Large intestine (tissue), 3 donors: ENCODE data around the gene KIF17. TPM values are rescaled to one million over a fixed set of nuclear protein-coding genes. Genes with fewer than 3 reads are reported as not detected.

Source experiments
- DNase-seq, 2 donors: peaks; one replicate each; pipeline versions ENCODE4 v3.0.0 to v3.0.0-alpha.2; 2013
- H3K27ac ChIP-seq: one replicate; pipeline ENCODE4 v1.5.1; 2013; ENCODE audit warnings: low read length
- H3K27me3 ChIP-seq: 2 replicates; pipeline ENCODE4 v1.6.1; 2013; ENCODE audit warnings: low read length; ENCODE audit not compliant: control insufficient read depth, insufficient read depth
- H3K36me3 ChIP-seq: 2 replicates; pipeline ENCODE4 v1.6.1; 2013; ENCODE audit warnings: low read length; ENCODE audit not compliant: control insufficient read depth, insufficient read depth
- H3K4me1 ChIP-seq: one replicate; pipeline ENCODE4 v1.6.1; 2013; ENCODE audit warnings: low read length; ENCODE audit not compliant: control insufficient read depth, insufficient read depth
- H3K4me3 ChIP-seq: one replicate; pipeline ENCODE4 v1.5.1; 2013; ENCODE audit warnings: low read length
- H3K9me3 ChIP-seq: one replicate; pipeline ENCODE4 v1.6.1; 2013; ENCODE audit warnings: mild to moderate bottlenecking, low read depth, low read length, moderate library complexity; ENCODE audit not compliant: control insufficient read depth
- WGBS: methylation state at CpG from one replicate; pipeline ENCODE4 v1.1.5; 2013; ENCODE audit warnings: low lambda C conversion rate; ENCODE audit not compliant: insufficient coverage; 5-methylcytosine and 5-hydroxymethylcytosine counted together
- polyA plus RNA-seq: library from polyadenylated mRNA; unstranded; fragments of 120-200 nt; gene quantifications from one replicate; pipeline ENCODE4 v1.2.1, GENCODE V29; 2013

Gene KIF17
- polyA plus RNA-seq, 1 donor = 1.2 TPM

- H3K4me1 ChIP-seq = peaks cover 7% of the 10 kb centered on the region
- H3K4me3 ChIP-seq = no peak overlapping the region
- H3K27ac ChIP-seq = no peak overlapping the region
- no CpG with 5 or more reads among the region's 13 CpGs for WGBS
- peaks cover 7% of the 10 kb centered on the region for H3K9me3 ChIP-seq
- no peaks in the 10 kb centered on the region for H3K36me3 ChIP-seq
- peaks cover 53% of the 10 kb centered on the region for H3K27me3 ChIP-seq
- no peak for DNase-seq
Measured at GRCh38 chr1:20727746-20728316, 10.0 kb upstream of the KIF17 start.

- no peak overlapping the region for H3K27ac ChIP-seq
- no CpG with 5 or more reads among the region's 17 CpGs for WGBS
- no peak for DNase-seq
Measured at GRCh38 chr1:20726932-20727745, 9.3 kb upstream of the KIF17 start.

DNA sequence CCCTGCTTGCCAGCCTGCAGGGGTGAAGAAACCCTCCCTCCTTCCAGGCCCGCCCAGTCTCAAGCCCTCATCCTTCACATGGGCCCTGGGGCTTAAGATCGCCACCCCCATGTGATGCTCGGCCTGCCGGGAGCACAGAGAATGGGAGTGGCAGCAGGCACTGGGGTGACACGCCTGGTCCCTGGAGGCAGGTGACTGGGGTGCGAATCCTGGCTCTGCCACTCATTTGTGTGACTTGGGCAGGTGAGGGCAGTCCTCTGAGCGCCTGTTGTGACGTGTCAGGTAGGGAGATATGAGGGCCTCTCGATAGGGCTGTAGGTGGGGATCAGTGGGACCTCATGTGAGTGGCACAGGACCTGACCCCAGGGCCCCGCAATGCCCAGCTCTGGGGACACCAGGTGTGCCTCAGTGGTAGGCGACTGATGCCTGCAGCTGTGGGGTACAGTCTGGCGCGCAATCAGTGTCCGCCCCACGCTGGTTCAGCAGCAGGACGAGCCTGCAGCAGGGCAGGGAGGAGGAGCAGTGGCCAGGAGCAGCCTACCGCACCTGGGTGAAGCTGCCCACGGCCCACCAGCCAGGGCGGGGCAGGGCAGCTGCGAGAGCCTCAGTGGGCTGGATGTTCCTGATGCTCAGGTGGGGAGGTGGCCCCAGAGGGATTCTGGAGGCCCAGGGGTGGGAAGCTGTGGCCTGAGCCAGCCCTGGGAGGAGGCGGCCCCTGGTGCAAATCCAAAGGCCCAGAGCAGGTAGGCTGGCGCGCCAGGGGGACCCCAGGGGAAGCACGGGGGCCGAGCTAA lies 8.5 kb upstream of the KIF17 start:
- Histone ChIP-seq H3K27me3 (peaks cover 40% of the 10 kb centered on the region), H3K4me3 (no peak overlapping the region), H3K36me3 (no peaks in the 10 kb centered on the region), H3K4me1 (no peaks in the 10 kb centered on the region), H3K27ac (no peak overlapping the region), H3K9me3 (peaks cover 7% of the 10 kb centered on the region)
- no peak for DNase-seq
- no CpG with 5 or more reads among the region's 25 CpGs for WGBS

More at GRCh38 chr1:20726932-20727745, 9.3 kb upstream of the KIF17 start:
- H3K9me3 ChIP-seq = peaks cover 7% of the 10 kb centered on the region
- peaks cover under 1% of the 10 kb centered on the region for H3K4me1 ChIP-seq
- peaks cover 46% of the 10 kb centered on the region for H3K27me3 ChIP-seq
- H3K36me3 ChIP-seq = no peaks in the 10 kb centered on the region
- H3K4me3 ChIP-seq = no peak overlapping the region

DNA sequence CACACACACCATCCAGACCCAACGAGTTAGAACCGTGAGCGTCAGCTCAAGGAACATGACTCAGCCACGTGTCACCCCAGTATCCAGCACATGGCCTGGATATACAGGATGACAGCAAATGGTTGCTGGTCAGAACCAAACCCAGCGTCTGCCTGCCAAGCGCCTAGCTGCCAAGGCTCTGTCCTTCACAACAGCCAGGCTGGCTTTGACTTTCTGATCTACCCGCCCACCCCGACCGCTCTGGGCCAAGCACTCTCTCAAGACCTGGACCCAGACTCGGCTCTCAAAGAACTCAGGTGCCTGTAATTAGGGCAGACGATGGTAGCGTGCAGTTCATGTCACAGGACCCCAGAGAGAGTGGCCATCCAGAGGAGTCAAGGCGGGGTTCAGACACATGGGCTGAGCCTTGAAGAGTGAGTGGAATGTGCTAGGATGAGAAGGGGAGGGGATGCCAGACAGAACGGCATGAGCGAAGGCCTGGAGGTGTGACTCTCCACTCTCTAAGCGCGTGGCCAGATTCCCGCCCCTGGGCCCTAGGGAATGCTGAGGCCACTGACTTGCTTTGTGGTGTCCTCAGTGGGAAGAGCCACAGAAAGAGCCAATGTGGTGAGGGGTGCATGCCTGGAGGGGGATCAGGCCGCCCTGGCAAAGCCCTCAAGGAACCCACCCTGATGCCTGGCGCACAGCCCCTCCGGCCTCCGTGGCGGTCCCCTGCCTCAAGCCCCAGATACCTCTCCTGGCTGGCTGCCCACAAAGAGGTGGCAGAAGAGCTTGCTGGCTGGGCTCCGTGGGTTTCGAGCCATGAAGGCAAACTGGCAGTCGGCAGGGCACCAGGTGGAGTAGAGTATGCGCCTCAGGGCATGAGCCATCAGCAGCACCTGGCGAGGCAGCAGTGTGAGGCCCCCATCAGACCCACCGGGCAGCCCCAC lies 7.6 kb upstream of the KIF17 start:
- H3K4me3 ChIP-seq = no peak overlapping the region
- no peak for DNase-seq
- no peak overlapping the region for H3K27ac ChIP-seq
- no CpG with 5 or more reads among the region's 29 CpGs for WGBS
- H3K4me1 ChIP-seq = no peaks in the 10 kb centered on the region
- H3K36me3 ChIP-seq = no peaks in the 10 kb centered on the region
- H3K27me3 ChIP-seq = peaks cover 31% of the 10 kb centered on the region
- peaks cover 5% of the 10 kb centered on the region for H3K9me3 ChIP-seq

DNA sequence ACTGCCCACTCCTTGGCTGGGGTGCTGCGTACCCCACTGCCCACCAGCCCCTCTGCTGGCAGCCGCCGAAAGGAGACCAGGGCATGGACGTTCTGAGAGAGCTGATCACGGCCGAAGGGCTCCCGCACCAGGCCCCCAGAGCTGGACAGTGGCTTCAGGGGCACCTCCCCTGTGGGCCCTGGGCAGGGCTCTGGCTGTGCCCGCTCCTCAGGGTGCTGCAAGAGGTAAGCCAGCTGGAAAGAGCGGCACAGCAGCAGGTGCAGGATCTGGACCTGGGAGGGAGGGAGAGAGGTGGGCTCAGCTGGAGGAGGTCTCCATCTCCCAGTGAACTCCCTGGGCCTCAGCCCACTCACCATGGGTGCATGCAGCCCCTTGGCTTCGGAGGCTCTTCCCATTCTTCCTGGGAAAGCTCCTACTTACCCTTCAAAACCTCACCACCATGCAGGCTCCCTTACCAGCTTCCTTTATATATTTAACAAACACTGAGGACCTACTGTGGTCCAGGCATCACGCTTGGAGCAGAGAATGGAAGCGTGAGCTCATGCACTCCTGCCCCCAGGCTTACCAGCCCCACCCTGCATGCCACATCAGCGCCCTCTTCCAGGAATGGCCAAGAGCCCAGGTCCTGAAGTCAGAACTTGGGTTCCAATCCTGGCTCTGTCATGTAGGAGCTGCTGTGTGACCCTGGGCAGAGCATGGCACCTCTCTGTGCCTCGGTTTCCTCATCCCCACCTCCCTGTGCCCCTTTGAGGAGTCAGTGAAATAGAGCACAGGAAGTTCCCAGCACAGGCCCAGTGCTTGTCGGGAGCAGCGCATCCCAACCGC lies 6.8 kb upstream of the KIF17 start:
- Histone ChIP-seq H3K9me3 (peaks cover 5% of the 10 kb centered on the region), H3K4me3 (no peak overlapping the region), H3K36me3 (no peaks in the 10 kb centered on the region), H3K27ac (no peak overlapping the region), H3K27me3 (peaks cover 25% of the 10 kb centered on the region), H3K4me1 (no peaks in the 10 kb centered on the region)
- WGBS = no CpG with 5 or more reads among the region's 17 CpGs
- no peak for DNase-seq

- Histone ChIP-seq H3K36me3 (no peaks in the 10 kb centered on the region), H3K9me3 (peaks cover 5% of the 10 kb centered on the region), H3K27ac (no peak overlapping the region), H3K4me3 (no peak overlapping the region), H3K27me3 (peaks cover 23% of the 10 kb centered on the region), H3K4me1 (no peaks in the 10 kb centered on the region)
- DNase-seq = no peak
- WGBS = no CpG with 5 or more reads among the region's 35 CpGs
Measured at GRCh38 chr1:20723537-20724363, 5.9 kb upstream of the KIF17 start.

GRCh38 chr1:20723159-20723536 lies 5.3 kb upstream of the KIF17 start:
- Histone ChIP-seq H3K4me3 (no peak overlapping the region), H3K9me3 (peaks cover 5% of the 10 kb centered on the region), H3K4me1 (peaks cover 1% of the 10 kb centered on the region), H3K36me3 (no peaks in the 10 kb centered on the region), H3K27me3 (peaks cover 22% of the 10 kb centered on the region), H3K27ac (no peak overlapping the region)
- no CpG with 5 or more reads among the region's 4 CpGs for WGBS
- DNase-seq = no peak

GRCh38 chr1:20721117-20722061 lies 3.6 kb upstream of the KIF17 start:
- DNase-seq = no peak
- no CpG with 5 or more reads among the region's 29 CpGs for WGBS
- no peaks in the 10 kb centered on the region for H3K36me3 ChIP-seq
- no peak overlapping the region for H3K4me3 ChIP-seq
- no peak overlapping the region for H3K27ac ChIP-seq
- peaks cover 27% of the 10 kb centered on the region for H3K27me3 ChIP-seq
- H3K9me3 ChIP-seq = no peaks in the 10 kb centered on the region
- H3K4me1 ChIP-seq = peaks cover 2% of the 10 kb centered on the region
